ENCODE results near the gene BTNL8.

GRCh38 chr5:180909782-180910181, 10.8 kb downstream of the BTNL8 start:
- TF ChIP-seq, protein P1, sequence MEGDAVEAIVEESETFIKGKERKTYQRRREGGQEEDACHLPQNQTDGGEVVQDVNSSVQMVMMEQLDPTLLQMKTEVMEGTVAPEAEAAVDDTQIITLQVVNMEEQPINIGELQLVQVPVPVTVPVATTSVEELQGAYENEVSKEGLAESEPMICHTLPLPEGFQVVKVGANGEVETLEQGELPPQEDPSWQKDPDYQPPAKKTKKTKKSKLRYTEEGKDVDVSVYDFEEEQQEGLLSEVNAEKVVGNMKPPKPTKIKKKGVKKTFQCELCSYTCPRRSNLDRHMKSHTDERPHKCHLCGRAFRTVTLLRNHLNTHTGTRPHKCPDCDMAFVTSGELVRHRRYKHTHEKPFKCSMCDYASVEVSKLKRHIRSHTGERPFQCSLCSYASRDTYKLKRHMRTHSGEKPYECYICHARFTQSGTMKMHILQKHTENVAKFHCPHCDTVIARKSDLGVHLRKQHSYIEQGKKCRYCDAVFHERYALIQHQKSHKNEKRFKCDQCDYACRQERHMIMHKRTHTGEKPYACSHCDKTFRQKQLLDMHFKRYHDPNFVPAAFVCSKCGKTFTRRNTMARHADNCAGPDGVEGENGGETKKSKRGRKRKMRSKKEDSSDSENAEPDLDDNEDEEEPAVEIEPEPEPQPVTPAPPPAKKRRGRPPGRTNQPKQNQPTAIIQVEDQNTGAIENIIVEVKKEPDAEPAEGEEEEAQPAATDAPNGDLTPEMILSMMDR (CRISPR knock-in tag; IDR thresholded peaks at IDR 0.05): no peak
- no peak for TF ChIP-seq ARNT (IDR thresholded peaks at IDR 0.05)
- no peak for TF ChIP-seq RXRA (CRISPR knock-in tag; IDR thresholded peaks at IDR 0.05)

All from HepG2 (cell line).